AG04449 (cell line): Measurements from ENCODE around the gene TFCP2.

Experiments
- CTCF ChIA-PET: fragments of 350-600 bp; formaldehyde crosslinking; extraction: SDS; loops from one replicate; lab custom pipeline; 2021; ENCODE audit warnings: antibody characterized with exemption; lab: Yijun Ruan, JAX
- POLR2A ChIA-PET: fragments of 400-600, 350-600 bp; formaldehyde crosslinking; extraction: SDS; loops from one replicate; lab custom pipeline; 2020; ENCODE audit warnings: antibody characterized with exemption, inconsistent platforms; lab: Yijun Ruan, JAX
- DNase-seq: peaks from one replicate; pipeline ENCODE4 v3.0.0-alpha.2; 2010; ENCODE audit warnings: low read depth, low spot score
- H3K4me3 ChIP-seq: 2 replicates; pipeline ENCODE4 v1.5.1; 2011; ENCODE audit warnings: low read depth, mild to moderate bottlenecking, control low read depth, low read length
- CTCF ChIP-seq: IDR thresholded peaks from one replicate; pipeline ENCODE4 v1.5.1; 2011; ENCODE audit warnings: mild to moderate bottlenecking, moderate library complexity, low read length, control low read depth, inconsistent platforms; ENCODE audit not compliant: insufficient read depth; ENCODE audit errors: missing control alignments

TFCP2 gene

GRCh38 chr12:51071663-51072062 is 101.3 kb downstream of the TFCP2 start:
- CTCF ChIA-PET, result interaction anchor here (0.6 to 1.3 kb wide), 3 partner anchors 9 to 280 kb away, joined by 3 to 4 read pairs (median 3); no protein-coding TSS in a partner anchor
- no peak for DNase-seq
- POLR2A ChIA-PET, result interaction anchor here (0.7 kb wide), 1 partner anchor 26 kb away, joined by 4 read pairs; no protein-coding TSS in a partner anchor
- TF ChIP-seq CTCF, result no peak
- no peak overlapping the region for H3K4me3 ChIP-seq

DNA sequence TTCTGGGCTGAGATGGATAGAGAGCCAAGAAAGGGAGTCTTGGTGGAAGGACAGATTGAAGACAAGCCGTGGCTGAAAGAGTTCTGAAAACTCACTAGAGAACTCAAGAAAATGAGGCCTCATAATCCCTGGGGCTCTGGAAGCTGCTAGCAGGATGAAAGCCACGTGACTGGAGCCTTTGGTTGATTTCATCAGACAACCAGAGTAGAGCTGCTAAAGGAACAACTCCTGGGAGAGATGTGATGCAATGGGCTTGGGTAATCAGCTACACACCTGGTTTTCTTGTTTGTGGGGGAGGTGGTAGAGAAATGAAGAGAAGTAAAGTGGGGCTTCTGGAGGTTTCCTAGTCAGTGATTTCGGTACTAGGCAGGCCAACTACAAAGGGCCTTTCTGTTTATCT is 102.9 kb downstream of the TFCP2 start:
- DNase-seq, result no peak
- no peak for TF ChIP-seq CTCF
- H3K4me3 ChIP-seq, result no peak overlapping the region
- CTCF ChIA-PET, result interaction anchor here (1.3 kb wide), 1 partner anchor 9 kb away, joined by 3 read pairs; no protein-coding TSS in a partner anchor
- POLR2A ChIA-PET, result no interaction called here

DNA sequence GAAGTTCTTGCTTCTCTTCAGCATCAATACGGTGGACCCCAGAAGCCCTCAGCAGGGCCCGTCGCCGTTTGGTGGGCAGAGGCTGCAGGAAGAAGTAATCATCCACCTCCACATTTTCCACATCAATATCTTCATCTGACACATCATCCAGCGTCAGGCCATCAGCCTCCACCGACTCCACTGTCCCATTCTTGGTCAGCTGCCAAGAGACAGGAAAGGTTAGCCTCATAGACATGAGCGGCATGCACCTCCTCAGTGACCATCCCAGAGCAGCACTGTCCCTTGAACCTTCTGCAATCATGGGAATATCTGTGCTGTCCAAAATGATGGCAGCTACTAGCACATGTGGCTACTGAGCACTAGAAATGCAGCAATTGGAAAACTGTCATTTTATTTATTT is 105.2 kb downstream of the TFCP2 start:
- TF ChIP-seq CTCF, result no peak
- ChIA-PET CTCF (no interaction called here), POLR2A (no interaction called here)
- DNase-seq, result no peak
- no peak overlapping the region for H3K4me3 ChIP-seq

GRCh38 chr12:51067229-51067628 is 105.7 kb downstream of the TFCP2 start:
- POLR2A ChIA-PET, result no interaction called here
- CTCF ChIA-PET, result interaction anchor here (1.5 kb wide), 1 partner anchor 274 kb away, joined by 4 read pairs; no protein-coding TSS in a partner anchor
- no peak overlapping the region for H3K4me3 ChIP-seq
- DNase-seq, result no peak
- no peak for TF ChIP-seq CTCF

GRCh38 chr12:51065530-51065929 is 107.4 kb downstream of the TFCP2 start:
- POLR2A ChIA-PET, result no interaction called here
- DNase-seq, result no peak
- no peak for TF ChIP-seq CTCF
- CTCF ChIA-PET, result interaction anchor here (1.1 kb wide), 1 partner anchor 17 kb away, joined by 3 read pairs; no protein-coding TSS in a partner anchor
- no peak overlapping the region for H3K4me3 ChIP-seq

GRCh38 chr12:51062631-51063397 is 110.1 kb downstream of the TFCP2 start:
- no peak overlapping the region for H3K4me3 ChIP-seq
- ChIA-PET CTCF (interaction anchor here (1.0 to 2.0 kb wide), 5 partner anchors 8 to 289 kb away, joined by 3 to 6 read pairs (median 4); no protein-coding TSS in a partner anchor), POLR2A (interaction anchor here (0.6 to 1.0 kb wide), 2 partner anchors 8 to 566 kb away, joined by 3 read pairs; no protein-coding TSS in a partner anchor)
- DNase-seq, result no peak
- no peak for TF ChIP-seq CTCF
